ENCODE results near the gene DHPS. TPM values are rescaled to one million over a fixed set of nuclear protein-coding genes. Genes with fewer than 3 reads are reported as not detected.

Gene DHPS
- polyA plus RNA-seq, 1 experiment, result 92.2 TPM

DNA sequence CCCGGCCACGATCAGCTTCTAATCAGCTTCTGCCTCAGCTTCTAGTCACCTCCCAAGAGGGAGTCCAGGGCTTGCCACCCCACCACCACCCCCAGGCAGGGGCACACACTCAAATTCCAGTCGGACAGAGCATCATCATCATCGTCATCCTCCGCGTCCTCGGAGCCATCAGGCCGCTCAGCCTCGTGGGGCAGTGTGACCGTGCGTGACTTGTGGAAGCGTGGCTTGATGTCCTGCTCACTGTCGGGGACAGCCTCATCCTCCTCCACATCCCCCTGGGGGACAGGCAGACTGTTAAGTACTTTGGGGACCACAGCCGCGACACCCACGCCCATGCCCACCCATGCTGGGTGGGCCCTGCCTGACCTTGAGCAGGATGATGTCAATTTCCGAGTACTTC is 29.5 kb upstream of the DHPS start:
- Histone ChIP-seq H3K36me3 (ENCODE audit: control insufficient read depth, insufficient read depth, low read length) (peaks cover 46% of the 10 kb centered on the region), H3K27me3 (ENCODE audit: control insufficient read depth, insufficient read depth, low read length) (no peaks in the 10 kb centered on the region), H3K4me3 (ENCODE audit: low read depth, low read length) (no peak overlapping the region)
- CTCF ChIA-PET, result interaction anchor here (0.8 to 2.7 kb wide), 2 partner anchors 11 to 136 kb away, joined by 3 to 16 read pairs; no protein-coding TSS in a partner anchor
- TF ChIP-seq, protein P1, sequence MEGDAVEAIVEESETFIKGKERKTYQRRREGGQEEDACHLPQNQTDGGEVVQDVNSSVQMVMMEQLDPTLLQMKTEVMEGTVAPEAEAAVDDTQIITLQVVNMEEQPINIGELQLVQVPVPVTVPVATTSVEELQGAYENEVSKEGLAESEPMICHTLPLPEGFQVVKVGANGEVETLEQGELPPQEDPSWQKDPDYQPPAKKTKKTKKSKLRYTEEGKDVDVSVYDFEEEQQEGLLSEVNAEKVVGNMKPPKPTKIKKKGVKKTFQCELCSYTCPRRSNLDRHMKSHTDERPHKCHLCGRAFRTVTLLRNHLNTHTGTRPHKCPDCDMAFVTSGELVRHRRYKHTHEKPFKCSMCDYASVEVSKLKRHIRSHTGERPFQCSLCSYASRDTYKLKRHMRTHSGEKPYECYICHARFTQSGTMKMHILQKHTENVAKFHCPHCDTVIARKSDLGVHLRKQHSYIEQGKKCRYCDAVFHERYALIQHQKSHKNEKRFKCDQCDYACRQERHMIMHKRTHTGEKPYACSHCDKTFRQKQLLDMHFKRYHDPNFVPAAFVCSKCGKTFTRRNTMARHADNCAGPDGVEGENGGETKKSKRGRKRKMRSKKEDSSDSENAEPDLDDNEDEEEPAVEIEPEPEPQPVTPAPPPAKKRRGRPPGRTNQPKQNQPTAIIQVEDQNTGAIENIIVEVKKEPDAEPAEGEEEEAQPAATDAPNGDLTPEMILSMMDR (IDR thresholded peaks at IDR 0.05; ENCODE audit: insufficient read depth, low read depth, low read length), result no peak
- DNase-seq (ENCODE audit: low read depth), result no peak
- POLR2A ChIA-PET, result no interaction called here

DNA sequence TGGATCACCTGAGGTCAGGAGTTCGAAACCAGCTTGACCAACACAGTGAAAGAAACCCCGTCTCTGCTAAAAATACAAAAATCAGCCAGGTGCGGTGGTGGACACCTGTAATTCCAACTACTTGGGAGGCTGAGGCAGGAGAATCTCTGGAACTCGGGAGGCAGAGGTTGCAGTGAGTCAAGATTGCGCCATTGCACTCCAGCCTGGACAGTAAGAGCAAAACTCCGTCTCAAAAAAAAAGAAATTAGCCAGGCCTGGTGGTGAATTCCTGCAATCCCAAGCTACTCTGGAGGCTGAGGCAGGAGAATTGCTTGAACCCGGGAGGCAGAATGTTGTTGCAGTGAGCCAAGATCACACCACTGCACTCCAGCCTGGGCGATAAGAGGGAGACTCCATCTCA is 27.0 kb upstream of the DHPS start:
- H3K36me3 ChIP-seq (ENCODE audit: control insufficient read depth, insufficient read depth, low read length), result peaks cover 44% of the 10 kb centered on the region
- CTCF ChIA-PET, result interaction anchor here (1.8 kb wide), 1 partner anchor 49 kb away, joined by 4 read pairs; no protein-coding TSS in a partner anchor

DNA sequence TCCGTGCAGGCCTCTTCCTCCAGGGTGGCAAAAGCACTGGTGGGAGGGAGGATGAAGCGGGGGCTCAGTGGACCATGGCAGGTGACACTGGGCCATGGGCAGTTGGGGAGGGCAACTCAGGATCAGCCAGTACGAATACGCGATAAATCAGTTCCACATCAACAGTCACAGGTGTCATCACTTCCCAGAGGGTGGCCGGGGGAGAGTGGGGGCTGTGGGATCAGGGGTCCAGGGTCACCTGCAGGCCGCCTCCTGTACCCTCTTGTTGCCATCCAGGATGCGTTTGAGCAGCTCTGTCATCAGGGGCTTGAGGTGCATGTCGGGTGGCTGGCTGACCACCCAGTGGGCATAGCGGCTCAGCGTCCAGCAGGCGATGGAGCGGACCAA is 24.6 kb upstream of the DHPS start:
- H3K36me3 ChIP-seq (ENCODE audit: control insufficient read depth, insufficient read depth, low read length), result peaks cover 49% of the 10 kb centered on the region
- CTCF ChIA-PET, result interaction anchor here (0.7 to 1.2 kb wide), 2 partner anchors 7 to 54 kb away, joined by 3 read pairs; no protein-coding TSS in a partner anchor

More for the DNA sequence above, 27.0 kb upstream of the DHPS start:
- no peaks in the 10 kb centered on the region for H3K27me3 ChIP-seq (ENCODE audit: control insufficient read depth, insufficient read depth, low read length)
- TF ChIP-seq, protein P1 (IDR thresholded peaks at IDR 0.05; ENCODE audit: insufficient read depth, low read depth, low read length), result no peak
- DNase-seq (ENCODE audit: low read depth), result no peak
- no peak overlapping the region for H3K4me3 ChIP-seq (ENCODE audit: low read depth, low read length)
- POLR2A ChIA-PET, result no interaction called here

DNA sequence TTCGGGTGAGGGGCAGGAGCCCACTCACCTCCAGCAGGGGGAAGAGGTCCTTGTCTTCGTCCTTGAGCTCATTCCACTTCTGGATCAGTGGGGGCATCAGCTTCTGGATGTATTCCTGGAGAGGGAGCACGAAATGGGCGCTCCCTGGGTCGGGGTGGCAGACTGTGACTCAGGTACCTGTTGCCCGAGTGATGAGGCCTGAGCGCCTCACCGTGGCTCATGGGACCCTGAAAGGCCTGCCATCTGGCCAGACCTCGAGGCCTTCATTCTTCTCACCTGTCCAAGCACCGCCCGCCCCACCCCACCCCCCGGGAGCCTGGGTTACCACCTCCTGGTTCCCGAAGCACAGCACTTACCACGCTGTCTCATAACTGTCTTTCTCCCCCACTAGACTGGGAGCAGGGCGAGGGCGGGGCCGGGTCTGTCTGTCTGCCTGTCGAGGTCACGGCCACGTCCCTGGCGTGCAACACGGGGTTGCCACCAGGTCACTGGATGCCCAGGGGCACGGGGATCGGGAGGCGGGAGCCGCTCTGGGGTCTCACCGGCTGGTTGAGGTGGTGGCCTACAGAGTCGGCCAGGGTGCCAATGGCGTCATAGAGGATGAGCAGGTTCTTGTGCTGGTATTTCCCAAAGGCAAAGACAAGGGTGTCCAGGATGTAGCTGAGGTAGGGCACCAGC is 24.1 kb upstream of the DHPS start:
- Histone ChIP-seq H3K36me3 (ENCODE audit: control insufficient read depth, insufficient read depth, low read length) (peaks cover 51% of the 10 kb centered on the region), H3K4me3 (ENCODE audit: low read depth, low read length) (no peak overlapping the region), H3K27me3 (ENCODE audit: control insufficient read depth, insufficient read depth, low read length) (no peaks in the 10 kb centered on the region)
- TF ChIP-seq, protein P1 (IDR thresholded peaks at IDR 0.05; ENCODE audit: insufficient read depth, low read depth, low read length), result no peak
- ChIA-PET POLR2A (no interaction called here), CTCF (interaction anchor here (1.2 kb wide), 1 partner anchor 55 kb away, joined by 3 read pairs; no protein-coding TSS in a partner anchor)
- DNase-seq (ENCODE audit: low read depth), result no peak

More for the DNA sequence above, 24.6 kb upstream of the DHPS start:
- DNase-seq (ENCODE audit: low read depth), result no peak
- TF ChIP-seq, protein P1 (IDR thresholded peaks at IDR 0.05; ENCODE audit: insufficient read depth, low read depth, low read length), result no peak
- Histone ChIP-seq H3K27me3 (ENCODE audit: control insufficient read depth, insufficient read depth, low read length) (no peaks in the 10 kb centered on the region), H3K4me3 (ENCODE audit: low read depth, low read length) (no peak overlapping the region)
- POLR2A ChIA-PET, result no interaction called here

DNA sequence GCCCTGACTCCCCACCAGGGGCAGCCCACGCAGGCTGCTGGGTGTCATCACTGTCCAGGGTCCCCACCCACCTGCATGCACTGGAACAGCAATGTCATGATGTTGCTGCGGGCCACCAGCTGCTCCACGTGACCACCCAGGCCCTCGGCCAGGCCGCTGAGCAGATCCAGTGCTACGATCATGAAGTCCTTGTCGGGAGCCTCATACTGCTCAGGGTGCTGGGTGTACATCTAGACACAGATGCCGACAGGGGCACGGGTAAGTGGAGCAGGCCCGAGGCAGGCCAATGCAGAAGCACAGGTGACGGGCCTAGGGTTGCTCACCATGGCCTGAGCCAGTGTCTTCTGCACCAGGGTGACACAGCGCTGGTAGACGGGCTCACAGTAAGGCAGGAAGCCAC is 23.5 kb upstream of the DHPS start:
- peaks cover 50% of the 10 kb centered on the region for H3K36me3 ChIP-seq (ENCODE audit: control insufficient read depth, insufficient read depth, low read length)
- TF ChIP-seq, protein P1 (IDR thresholded peaks at IDR 0.05; ENCODE audit: insufficient read depth, low read depth, low read length), result no peak
- POLR2A ChIA-PET, result no interaction called here
- CTCF ChIA-PET, result interaction anchor here (1.2 kb wide), 1 partner anchor 55 kb away, joined by 3 read pairs; no protein-coding TSS in a partner anchor
- DNase-seq (ENCODE audit: low read depth), result no peak
- H3K27me3 ChIP-seq (ENCODE audit: control insufficient read depth, insufficient read depth, low read length), result no peaks in the 10 kb centered on the region
- no peak overlapping the region for H3K4me3 ChIP-seq (ENCODE audit: low read depth, low read length)

Data from BJ (cell line).